Kidney (tissue), 14 donors: ENCODE results near the gene OR4F15. TPM values are rescaled to one million over a fixed set of nuclear protein-coding genes. Genes with fewer than 3 reads are reported as not detected.

ENCODE experiments used
- DNase-seq, 5 donors: peaks; one replicate each; pipeline ENCODE4 v3.0.0-alpha.2; 2013 to 2020
- FAIRE-seq: peaks from 2 replicates; lab custom pipeline; 2012; peaks lifted over from hg19 to GRCh38; lab: Jason Lieb, UNC
- H3K27ac ChIP-seq, 2 donors: one replicate each; pipeline ENCODE4 v1.7.0; 2013; ENCODE audit warnings: low read depth in 2 of 2, low read length in 2 of 2, inconsistent platforms in 1 of 2
- H3K27me3 ChIP-seq: one replicate; pipeline ENCODE4 v1.7.1; 2013; ENCODE audit warnings: low read length, inconsistent platforms; ENCODE audit not compliant: control insufficient read depth, insufficient read depth
- H3K36me3 ChIP-seq, 3 donors: one replicate each; pipeline versions ENCODE4 v1.7.0 to v1.7.1; 2013; ENCODE audit warnings: low read length in 3 of 3, control low read depth in 1 of 3, inconsistent platforms in 1 of 3; ENCODE audit not compliant: insufficient read depth in 3 of 3, control insufficient read depth in 2 of 3
- H3K4me1 ChIP-seq, 3 donors: one replicate each; pipeline versions ENCODE4 v1.7.0 to v1.7.1; 2013; ENCODE audit warnings: low read length in 3 of 3, inconsistent platforms in 1 of 3, low read depth in 1 of 3; ENCODE audit not compliant: control insufficient read depth in 2 of 3, insufficient read depth in 2 of 3
- H3K4me3 ChIP-seq, 3 donors: one replicate each; pipeline versions ENCODE4 v1.7.0 to v1.8.1; 2013; ENCODE audit warnings: low read length in 3 of 3, control low read depth in 1 of 3, inconsistent platforms in 1 of 3
- H3K9ac ChIP-seq, 3 donors: one replicate each; pipeline versions ENCODE4 v1.7.0 to v1.7.1; 2013; ENCODE audit warnings: low read length in 3 of 3, control low read depth in 1 of 3, inconsistent platforms in 1 of 3
- H3K9me3 ChIP-seq, 3 donors: one replicate each; pipeline versions ENCODE4 v1.7.0 to v1.7.1; 2013; ENCODE audit warnings: low read length in 3 of 3, control low read depth in 1 of 3, inconsistent platforms in 1 of 3; ENCODE audit not compliant: control insufficient read depth in 2 of 3, insufficient read depth in 1 of 3
- intact Hi-C: fragments of 100-400 bp; cut with DNase I; formaldehyde crosslinking; loops from one replicate; pipeline ENCODE4 v1.11.1; 2022
- polyA plus RNA-seq: library from polyadenylated mRNA; stranded (reverse); fragments of 350-450 nt; fragmentation: Illumina TruSeq; extraction: RNeasy Lipid Tissue Mini Kit (QIAGEN cat#74804); gene quantifications from one replicate; pipeline ENCODE4 v1.2.3, GENCODE V29; 2014; ENCODE audit warnings: low read depth, low replicate concordance; ENCODE audit not compliant: insufficient read depth
- total RNA-seq: library from RNA; stranded (reverse); fragmentation: NEBNext Ultra II Directional; extraction: Animal tissue kit (Norgen Biotek cat#: 25700); gene quantifications from one replicate; pipeline ENCODE4 v1.2.1, GENCODE V29; 2021
- TF ChIP-seq, protein P1 (sequence below): IDR thresholded peaks from 3 replicates; pipeline ENCODE4 v1.5.1; 2012; ENCODE audit warnings: mild to moderate bottlenecking, moderate library complexity, borderline replicate concordance; ENCODE audit not compliant: insufficient read depth; ENCODE audit errors: extremely low read depth
- donor health status: control.
- donor health status: control.
- donor health status: control.
- donor health status: control.
- donor health status: control.
- donor health status: DM: yes; HTN: yes; CAD: no.
- donor health status: Normal renal cell carcinoma (clear cell type).

OR4F15 gene
- total and polyA plus RNA-seq, 2 donors from 2014 or later = 0.13 TPM; not detected in 1

DNA sequence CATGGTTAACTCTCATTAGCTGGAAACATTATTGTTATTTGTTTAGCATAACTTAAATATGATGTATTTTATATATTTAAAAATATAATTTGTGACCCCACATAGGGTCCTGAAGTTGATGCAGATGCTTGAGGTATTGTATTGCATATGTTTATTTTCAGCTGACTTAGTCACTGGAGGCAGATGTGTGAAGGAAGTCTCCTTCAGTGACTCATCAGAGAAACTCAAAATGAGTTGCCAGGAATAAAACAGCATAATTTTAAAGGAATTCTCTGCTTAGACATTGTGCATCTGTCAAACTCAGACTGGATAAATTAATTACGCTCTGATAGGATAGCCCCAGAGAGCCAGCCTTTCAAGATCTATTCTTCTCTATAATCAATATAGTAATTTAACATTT, 16.5 kb upstream of the OR4F15 start:
- DNase-seq (no peak), FAIRE-seq (no peak)
- intact Hi-C loops = no loop called here
- Histone ChIP-seq H3K9ac (no peak overlapping the region), H3K36me3 (no peaks in the 10 kb centered on the region), H3K4me3 (no peak overlapping the region), H3K4me1 (no peaks in the 10 kb centered on the region), H3K27ac (no peak overlapping the region), H3K9me3 (no peaks in the 10 kb centered on the region), H3K27me3 (no peaks in the 10 kb centered on the region)
- TF ChIP-seq, protein P1, sequence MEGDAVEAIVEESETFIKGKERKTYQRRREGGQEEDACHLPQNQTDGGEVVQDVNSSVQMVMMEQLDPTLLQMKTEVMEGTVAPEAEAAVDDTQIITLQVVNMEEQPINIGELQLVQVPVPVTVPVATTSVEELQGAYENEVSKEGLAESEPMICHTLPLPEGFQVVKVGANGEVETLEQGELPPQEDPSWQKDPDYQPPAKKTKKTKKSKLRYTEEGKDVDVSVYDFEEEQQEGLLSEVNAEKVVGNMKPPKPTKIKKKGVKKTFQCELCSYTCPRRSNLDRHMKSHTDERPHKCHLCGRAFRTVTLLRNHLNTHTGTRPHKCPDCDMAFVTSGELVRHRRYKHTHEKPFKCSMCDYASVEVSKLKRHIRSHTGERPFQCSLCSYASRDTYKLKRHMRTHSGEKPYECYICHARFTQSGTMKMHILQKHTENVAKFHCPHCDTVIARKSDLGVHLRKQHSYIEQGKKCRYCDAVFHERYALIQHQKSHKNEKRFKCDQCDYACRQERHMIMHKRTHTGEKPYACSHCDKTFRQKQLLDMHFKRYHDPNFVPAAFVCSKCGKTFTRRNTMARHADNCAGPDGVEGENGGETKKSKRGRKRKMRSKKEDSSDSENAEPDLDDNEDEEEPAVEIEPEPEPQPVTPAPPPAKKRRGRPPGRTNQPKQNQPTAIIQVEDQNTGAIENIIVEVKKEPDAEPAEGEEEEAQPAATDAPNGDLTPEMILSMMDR = no peak

DNA sequence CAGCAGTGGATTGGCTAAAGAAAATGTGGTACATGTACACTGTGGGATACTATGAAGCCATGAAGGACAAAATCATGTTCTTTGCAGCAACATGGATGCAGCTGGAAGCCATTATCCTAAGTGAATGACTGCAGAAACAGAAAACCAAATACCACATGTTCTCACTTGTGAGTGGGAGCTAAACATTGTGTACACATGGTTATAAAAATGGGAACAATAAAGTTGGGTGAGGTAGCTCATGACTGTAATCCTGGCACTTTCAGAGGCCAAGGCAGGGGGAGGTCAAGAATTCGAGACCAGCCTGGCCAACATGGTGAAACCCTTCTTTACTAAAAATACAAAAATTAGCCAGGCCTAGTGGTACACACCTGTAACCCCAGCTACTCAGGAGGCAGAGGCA, 12.3 kb upstream of the OR4F15 start:
- Histone ChIP-seq H3K4me3 (no peak overlapping the region), H3K9me3 (no peaks in the 10 kb centered on the region), H3K4me1 (no peaks in the 10 kb centered on the region), H3K36me3 (no peaks in the 10 kb centered on the region), H3K27me3 (no peaks in the 10 kb centered on the region), H3K27ac (no peak overlapping the region), H3K9ac (no peak overlapping the region)
- intact Hi-C loops = no loop called here
- FAIRE-seq (no peak), DNase-seq (no peak)
- TF ChIP-seq, protein P1 = no peak

DNA sequence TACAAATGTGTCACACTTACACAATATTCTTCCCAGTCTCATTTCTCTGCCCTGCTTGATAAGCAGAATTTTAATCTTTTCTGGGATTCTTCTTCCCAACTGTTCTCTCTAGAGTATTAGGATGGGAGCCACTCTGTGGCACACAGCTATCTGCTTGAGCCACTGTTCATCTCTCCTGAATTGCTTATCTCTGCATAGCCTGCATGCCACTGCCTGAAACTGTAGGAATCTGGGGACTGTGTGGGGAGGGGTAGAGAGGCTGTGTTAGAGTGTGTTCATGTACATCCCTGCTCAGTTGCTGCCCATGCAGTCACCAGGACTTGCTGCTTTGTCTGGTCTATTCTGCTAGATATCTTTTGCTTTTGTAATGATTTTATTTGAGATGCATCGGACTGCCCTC, 11.0 kb upstream of the OR4F15 start:
- Histone ChIP-seq H3K27ac (no peak overlapping the region), H3K4me3 (no peak overlapping the region), H3K4me1 (no peaks in the 10 kb centered on the region), H3K27me3 (no peaks in the 10 kb centered on the region), H3K36me3 (no peaks in the 10 kb centered on the region), H3K9me3 (no peaks in the 10 kb centered on the region), H3K9ac (no peak overlapping the region)
- TF ChIP-seq, protein P1 = no peak
- intact Hi-C loops = no loop called here
- FAIRE-seq (no peak), DNase-seq (no peak)

DNA sequence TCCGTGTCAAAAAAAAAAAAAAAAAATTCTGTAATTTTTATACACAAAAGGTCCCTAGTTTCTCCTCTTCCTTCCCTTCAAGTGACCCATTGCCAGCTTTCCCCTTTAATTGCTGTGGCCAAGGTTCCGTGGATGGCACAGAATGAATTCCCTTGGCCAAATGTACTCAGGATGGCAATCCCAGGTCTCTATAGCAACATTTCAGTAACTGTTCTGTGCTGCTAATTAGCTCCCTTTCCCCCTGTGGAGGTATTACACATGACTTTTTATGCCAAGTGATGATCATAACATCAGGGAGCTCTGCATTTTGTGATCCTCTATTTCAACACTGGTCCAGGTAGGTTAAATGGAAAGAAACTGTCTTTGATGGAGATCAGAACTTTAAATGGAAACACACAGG, 8.8 kb upstream of the OR4F15 start, which contains the start of gene OR4F6:
Gene OR4F6 (plus strand): TSS at position 301 of the 400 bp plus-strand sequence. CDS start 2,211 bp downstream, outside the sequence.
- TF ChIP-seq, protein P1 = no peak
- Histone ChIP-seq H3K9ac (no peak within 1 kb of the TSS), H3K27me3 (no peaks in the 10 kb centered on the region), H3K4me3 (no peak within 1 kb of the TSS), H3K9me3 (no peaks in the 10 kb centered on the region), H3K36me3 (no peaks in the 10 kb centered on the region), H3K4me1 (no peaks in the 10 kb centered on the region), H3K27ac (no peak within 1 kb of the TSS)
- FAIRE-seq (no peak), DNase-seq (no peak)
- intact Hi-C loops = no loop called here
